HCT116 (cell line): ENCODE data around the gene CDA. TPM values are rescaled to one million over a fixed set of nuclear protein-coding genes. Genes with fewer than 3 reads are reported as not detected.

Source experiments
- ATAC-seq: fragments of 200-7000 bp; cut with Tn5 transposase; 2 replicates; pipeline ENCODE4 v1.9.1; 2020; ENCODE audit warnings: mild to moderate bottlenecking, moderate library complexity
- BruUV-seq: library from RNA; stranded (reverse); fragments of 400-500 nt; replicated peaks from 2 replicates; lab custom pipeline; 2021; lab: Mats Ljungman, UMichigan
- CTCF ChIA-PET: fragments of 300-600 bp; sonication (Branson Sonifier 250); formaldehyde crosslinking; loops from one replicate; lab custom pipeline; 2021; ENCODE audit warnings: antibody characterized with exemption; lab: Charles Lee
- POLR2A ChIA-PET: fragments of 300-600, 350-600 bp; sonication (Branson Sonifier 250); formaldehyde crosslinking; loops from one replicate; lab custom pipeline; 2021; ENCODE audit warnings: antibody characterized with exemption; lab: Charles Lee
- RAD21 ChIA-PET, 2 experiments: fragments of 300-600 bp; sonication (Branson Sonifier 250); formaldehyde crosslinking; loops; one replicate each; lab custom pipeline; 2023; ENCODE audit warnings: low total read pairs in 2 of 2; ENCODE audit not compliant: uncharacterized antibody in 2 of 2, unreplicated experiment in 2 of 2, low non-redundant PET in 1 of 2; lab: Charles Lee
- DNase-seq: peaks from one replicate; pipeline ENCODE4 v3.0.0-alpha.2; 2010; ENCODE audit warnings: low read depth, low spot score
- H2AFZ ChIP-seq: fragments of 200-600 bp; shearing (Covaris generic), sonication (generic); 2 replicates; pipeline ENCODE4 v1.6.1; 2017; ENCODE audit warnings: low read depth, mixed run types, mixed read lengths, antibody characterized with exemption, low read length; ENCODE audit not compliant: poor library complexity, severe bottlenecking
- H3K27ac ChIP-seq: 2 replicates; pipeline ENCODE4 v1.5.1; 2012; ENCODE audit warnings: low read depth, low read length
- H3K27me3 ChIP-seq: fragments of 200-600 bp; sonication (generic); 2 replicates; pipeline ENCODE4 v1.6.1; 2016; ENCODE audit warnings: mixed run types, low read length, mixed read lengths; ENCODE audit not compliant: insufficient read depth
- H3K36me3 ChIP-seq, 2 experiments: fragments of 200-500 bp in 1 of 2; fragments of 200-600 bp in 1 of 2; sonication (Bioruptor generic) in 1 of 2; sonication (generic) in 1 of 2; 2 replicates each; pipeline versions ENCODE4 v1.5.1 to v1.6.1; 2014 to 2016; ENCODE audit warnings: low read length in 2 of 2, inconsistent platforms in 1 of 2, mixed read lengths in 1 of 2, mixed run types in 1 of 2; ENCODE audit not compliant: insufficient read depth in 2 of 2, control insufficient read depth in 1 of 2
- H3K4me1 ChIP-seq, 2 experiments: fragments of 200-600 bp in 1 of 2; sonication (generic) in 1 of 2; 2 replicates each; pipeline versions ENCODE4 v1.5.1 to v1.6.1; 2012 to 2017; ENCODE audit warnings: low read length in 2 of 2, inconsistent platforms in 1 of 2, mild to moderate bottlenecking in 1 of 2, mixed read lengths in 1 of 2, mixed run types in 1 of 2, moderate library complexity in 1 of 2; ENCODE audit not compliant: insufficient read depth in 2 of 2, control insufficient read depth in 1 of 2
- H3K4me2 ChIP-seq: fragments of 200-600 bp; sonication (generic); 2 replicates; pipeline ENCODE4 v1.6.1; 2017; ENCODE audit warnings: mixed run types, low read length, mixed read lengths
- H3K4me3 ChIP-seq, 2 experiments: fragments of 200-600 bp in 1 of 2; sonication (generic) in 1 of 2; replicated peaks in 1 of 2; 2 replicates each; pipeline ENCODE4 v1.5.1; 2011 to 2016; ENCODE audit warnings: low read length in 2 of 2, control low read depth in 1 of 2, low read depth in 1 of 2, mild to moderate bottlenecking in 1 of 2, mixed read lengths in 1 of 2, mixed run types in 1 of 2
- H3K79me2 ChIP-seq: fragments of 200-600 bp; sonication (generic); 2 replicates; pipeline ENCODE4 v1.6.1; 2017; ENCODE audit warnings: mild to moderate bottlenecking, mixed run types, low read length, moderate library complexity, mixed read lengths; ENCODE audit not compliant: insufficient read depth
- H3K9ac ChIP-seq: fragments of 200-600 bp; sonication (generic); 2 replicates; pipeline ENCODE4 v1.6.1; 2016; ENCODE audit warnings: low read length, mixed read lengths
- H3K9me2 ChIP-seq: fragments of 200-600 bp; sonication (generic), shearing (Covaris generic); 2 replicates; pipeline ENCODE4 v1.6.1; 2017; ENCODE audit warnings: mixed run types, mild to moderate bottlenecking, moderate library complexity; ENCODE audit not compliant: insufficient read depth
- H3K9me3 ChIP-seq, 2 experiments: fragments of 200-500 bp in 1 of 2; fragments of 200-600 bp in 1 of 2; sonication (Bioruptor generic) in 1 of 2; sonication (generic) in 1 of 2; 2 replicates each; pipeline ENCODE4 v1.6.1; 2014 to 2017; ENCODE audit warnings: low read length in 2 of 2, mixed read lengths in 2 of 2, inconsistent platforms in 1 of 2, low read depth in 1 of 2, mild to moderate bottlenecking in 1 of 2, mixed run types in 1 of 2, moderate library complexity in 1 of 2; ENCODE audit not compliant: control insufficient read depth in 1 of 2, insufficient read depth in 1 of 2
- H4K20me1 ChIP-seq: fragments of 200-600 bp; sonication (generic), shearing (Covaris generic); 2 replicates; pipeline ENCODE4 v1.6.1; 2017; ENCODE audit warnings: mixed run types, mild to moderate bottlenecking, moderate library complexity; ENCODE audit not compliant: insufficient read depth
- CEBPB ChIP-seq: IDR thresholded peaks from 2 replicates; pipeline ENCODE4 v1.6.1; 2012; ENCODE audit warnings: low read depth
- CTCF ChIP-seq, 3 experiments: fragments of 200-600 bp in 1 of 3; sonication (generic) in 1 of 3; IDR thresholded peaks in 2 of 3; conservative IDR thresholded peaks in 1 of 3; 2 replicates each; pipeline ENCODE4 v1.5.1; 2012 to 2017; ENCODE audit warnings: low read depth in 2 of 3, low read length in 2 of 3, antibody characterized with exemption in 1 of 3, borderline replicate concordance in 1 of 3, control low read depth in 1 of 3, mild to moderate bottlenecking in 1 of 3, mixed read lengths in 1 of 3, mixed run types in 1 of 3, moderate library complexity in 1 of 3; ENCODE audit not compliant: insufficient read depth in 1 of 3
- EZH2 ChIP-seq: fragments of 200-600 bp; sonication (generic); IDR thresholded peaks from 2 replicates; pipeline ENCODE4 v1.6.1; 2017; ENCODE audit warnings: antibody characterized with exemption, mixed run types
- RAD21 ChIP-seq: IDR thresholded peaks from 2 replicates; pipeline ENCODE4 v1.6.1; 2012; ENCODE audit warnings: low read depth, mild to moderate bottlenecking
- TCF7L2 ChIP-seq: IDR thresholded peaks from 2 replicates; pipeline ENCODE4 v1.7.0; 2011; ENCODE audit warnings: borderline replicate concordance, inconsistent platforms; ENCODE audit not compliant: insufficient read depth, insufficient read length; ENCODE audit errors: extremely low read depth
- ZBTB33 ChIP-seq: IDR thresholded peaks from 2 replicates; pipeline ENCODE4 v1.6.1; 2011; ENCODE audit warnings: mild to moderate bottlenecking, low read length, moderate library complexity; ENCODE audit not compliant: insufficient replicate concordance; ENCODE audit errors: extremely low read depth
- ZFX ChIP-seq: fragments of 450-650 bp; IDR thresholded peaks from 2 replicates; pipeline ENCODE4 v1.6.1; 2017
- intact Hi-C: fragments of 100-400 bp; cut with micrococcal nuclease; formaldehyde crosslinking; loops from 2 replicates; pipeline ENCODE4 v1.10.0; 2022
- total RNA-seq: library from RNA; stranded (reverse); gene quantifications from one replicate; pipeline ENCODE4 v1.2.1, GENCODE V29; 2021; ENCODE audit not compliant: unreplicated experiment

The CDA gene
- total RNA-seq, 1 experiment from 2014 or later = 28.6 TPM

- POLR2A ChIA-PET = no interaction called here
- intact Hi-C loops = no loop called here
- no peak for TF ChIP-seq EZH2
- TF ChIP-seq CTCF (IDR thresholded peaks at IDR 0.05 in 2 of 3, conservative IDR thresholded peaks at IDR 0.05 in 1 of 3; ENCODE audit: borderline replicate concordance in 1 of 3, insufficient read depth in 1 of 3, low read depth in 2 of 3, low read length in 2 of 3) = no peak
- no peak for TF ChIP-seq TCF7L2
- TF ChIP-seq CEBPB = no peak
- no peak for ATAC-seq
- Histone ChIP-seq H3K4me3 (no peak overlapping the region), H3K4me1 (peaks cover 2 to 15% of the 10 kb centered on the region in 2 experiments), H2AFZ (no peak overlapping the region), H3K9ac (no peak overlapping the region), H3K79me2 (no peaks in the 10 kb centered on the region), H3K9me3 (no peaks in the 10 kb centered on the region), H3K9me2 (no peaks in the 10 kb centered on the region), H4K20me1 (no peaks in the 10 kb centered on the region), H3K27me3 (no peaks in the 10 kb centered on the region), H3K27ac (no peak overlapping the region), H3K36me3 (no peaks in the 10 kb centered on the region), H3K4me2 (no peak overlapping the region)
- CTCF ChIA-PET = interaction anchor here (1.1 kb wide), 1 partner anchor 21 kb away, joined by 3 read pairs; no protein-coding TSS in a partner anchor
- RAD21 ChIA-PET = interaction anchor here in 1 of 2 experiments (0.6 kb wide), 1 partner anchor 21 kb away, joined by 4 read pairs; no protein-coding TSS in a partner anchor
- BruUV-seq = no TSS peak
- no peak for DNase-seq
These were observed 7.2 kb downstream of the CDA start for GRCh38 chr1:20596106-20596505.

GRCh38 chr1:20597650-20598049, 8.8 kb downstream of the CDA start:
- no TSS peak for BruUV-seq
- Histone ChIP-seq H3K36me3 (no peaks in the 10 kb centered on the region), H3K4me1 (peaks cover 8 to 25% of the 10 kb centered on the region in 2 experiments), H3K4me2 (no peak overlapping the region), H3K9me2 (no peaks in the 10 kb centered on the region), H3K27ac (no peak overlapping the region), H3K9me3 (no peaks in the 10 kb centered on the region), H3K9ac (no peak overlapping the region), H3K79me2 (no peaks in the 10 kb centered on the region), H3K27me3 (no peaks in the 10 kb centered on the region), H2AFZ (no peak overlapping the region), H4K20me1 (no peaks in the 10 kb centered on the region), H3K4me3 (no peak overlapping the region)
- ChIA-PET POLR2A (no interaction called here), CTCF (no interaction called here), RAD21 (no interaction called here)
- TF ChIP-seq RAD21 = no peak
- no peak for TF ChIP-seq ZBTB33
- no peak for TF ChIP-seq ZFX
- intact Hi-C loops = no loop called here
- ATAC-seq (no peak), DNase-seq (no peak)
